ENCODE data around the gene BRD4. TPM values are rescaled to one million over a fixed set of nuclear protein-coding genes. Genes with fewer than 3 reads are reported as not detected.

The BRD4 gene
- total and polyA plus RNA-seq, 2 donors (not counting 3 experiments of a cell fraction or from before 2014, with no cell fraction given), result 14.9 to 125 TPM

- Histone ChIP-seq H3K4me3 (replicated peaks in 1 of 3; ENCODE audit: insufficient read depth in 1 of 3, low read depth in 1 of 3, low read length in 3 of 3) (no peak overlapping the region), H4K20me1 (replicated peaks; ENCODE audit: control insufficient read depth, extremely low read depth, insufficient read depth, low read length) (peaks cover 4% of the 10 kb centered on the region), H3K9me3 (replicated peaks; ENCODE audit: control insufficient read depth, insufficient read depth, low read length) (no peaks in the 10 kb centered on the region), H3K36me3 (ENCODE audit: control insufficient read depth in 2 of 2, extremely low read depth in 1 of 2, insufficient read depth in 2 of 2, low read length in 2 of 2) (peaks cover 0 to 40% of the 10 kb centered on the region in 2 experiments), H2AFZ (ENCODE audit: low read depth, low read length) (no peak overlapping the region), H3K4me2 (ENCODE audit: insufficient read depth, low read length) (no peak overlapping the region), H3K9me1 (replicated peaks; ENCODE audit: control insufficient read depth, extremely low read depth, insufficient read depth, low read length) (no peaks in the 10 kb centered on the region), H3K27me3 (ENCODE audit: control insufficient read depth in 2 of 2, insufficient read depth in 2 of 2, low read length in 2 of 2) (no peaks in the 10 kb centered on the region), H3K27ac (ENCODE audit: insufficient read depth, low read depth, low read length) (peak overlapping the region; percentile 12), H3K9ac (replicated peaks; ENCODE audit: extremely low read depth, insufficient read depth, low read length) (no peak overlapping the region), H3K79me2 (ENCODE audit: control insufficient read depth, insufficient read depth, low read length) (peaks cover 65% of the 10 kb centered on the region), H3K4me1 (ENCODE audit: control insufficient read depth, extremely low read depth, insufficient read depth, low read length) (peaks cover 11% of the 10 kb centered on the region)
- intact Hi-C loops (cut with micrococcal nuclease), result no loop called here
- dilution Hi-C loops (cut with MboI; ENCODE audit: extremely low pct_ligation_motif_present, low sequenced_read_pairs), result no loop called here
- TF ChIP-seq EZH2 (IDR thresholded peaks at IDR 0.05; ENCODE audit: borderline replicate concordance, low read depth, low read length, severe bottlenecking) (no peak), GATA2 (IDR thresholded peaks at IDR 0.05; ENCODE audit: insufficient read depth, insufficient read length, low read depth, low read length) (no peak)
- DNase-seq (ENCODE audit: low read depth, low spot score), result no peak
- no peak for FAIRE-seq
- ChIA-PET POLR2A (no interaction called here), CTCF (interaction anchor here (0.7 to 2.9 kb wide), 12 partner anchors 14 to 290 kb away, joined by 3 to 15 read pairs (median 4); partner anchors contain the start of genes AKAP8 and AKAP8L)
- BruUV-seq (replicated peaks), result no TSS peak
Measured at GRCh38 chr19:15265214-15265849, 67.0 kb downstream of the BRD4 start.

- Histone ChIP-seq H3K27me3 (ENCODE audit: control insufficient read depth in 2 of 2, insufficient read depth in 2 of 2, low read length in 2 of 2) (no peaks in the 10 kb centered on the region), H3K79me2 (ENCODE audit: control insufficient read depth, insufficient read depth, low read length) (peaks cover 60% of the 10 kb centered on the region), H3K9ac (replicated peaks; ENCODE audit: extremely low read depth, insufficient read depth, low read length) (no peak overlapping the region), H3K9me3 (replicated peaks; ENCODE audit: control insufficient read depth, insufficient read depth, low read length) (no peaks in the 10 kb centered on the region), H3K36me3 (ENCODE audit: control insufficient read depth in 2 of 2, extremely low read depth in 1 of 2, insufficient read depth in 2 of 2, low read length in 2 of 2) (peaks cover 0 to 45% of the 10 kb centered on the region in 2 experiments), H3K27ac (ENCODE audit: insufficient read depth, low read depth, low read length) (no peak overlapping the region), H3K4me2 (ENCODE audit: insufficient read depth, low read length) (no peak overlapping the region), H3K4me3 (replicated peaks in 1 of 3; ENCODE audit: insufficient read depth in 1 of 3, low read depth in 1 of 3, low read length in 3 of 3) (no peak overlapping the region), H3K4me1 (ENCODE audit: control insufficient read depth, extremely low read depth, insufficient read depth, low read length) (peaks cover 11% of the 10 kb centered on the region), H4K20me1 (replicated peaks; ENCODE audit: control insufficient read depth, extremely low read depth, insufficient read depth, low read length) (peaks cover 1% of the 10 kb centered on the region), H3K9me1 (replicated peaks; ENCODE audit: control insufficient read depth, extremely low read depth, insufficient read depth, low read length) (no peaks in the 10 kb centered on the region), H2AFZ (ENCODE audit: low read depth, low read length) (no peak overlapping the region)
- BruUV-seq (replicated peaks), result no TSS peak
- POLR2A ChIA-PET, result no interaction called here
- intact Hi-C loops (cut with micrococcal nuclease) (loop anchor here (1.0 kb wide), 1 partner anchor 113 kb away; no protein-coding TSS in a partner anchor), dilution Hi-C loops (cut with MboI; ENCODE audit: extremely low pct_ligation_motif_present, low sequenced_read_pairs) (no loop called here)
- TF ChIP-seq POLR2A (IDR thresholded peaks at IDR 0.05; ENCODE audit: low read depth, low read length) (no peak), MYC (IDR thresholded peaks at IDR 0.05; ENCODE audit: low read depth, low read length) (no peak), CTCF (IDR thresholded peaks at IDR 0.05; ENCODE audit: extremely low read depth in 1 of 2, insufficient read depth in 1 of 2, low read depth in 1 of 2, low read length in 2 of 2) (no peak), JUN (IDR thresholded peaks at IDR 0.05; ENCODE audit: borderline replicate concordance, insufficient read depth, insufficient read length, low read depth) (no peak), EZH2 (IDR thresholded peaks at IDR 0.05; ENCODE audit: borderline replicate concordance, low read depth, low read length, severe bottlenecking) (no peak), GATA2 (IDR thresholded peaks at IDR 0.05; ENCODE audit: insufficient read depth, insufficient read length, low read depth, low read length) (no peak), MAX (IDR thresholded peaks at IDR 0.05; ENCODE audit: insufficient read depth, insufficient read length) (no peak), POLR2AphosphoS5 (IDR thresholded peaks at IDR 0.05; ENCODE audit: insufficient read depth, low read depth, low read length) (no peak), FOS (IDR thresholded peaks at IDR 0.05; ENCODE audit: borderline replicate concordance, insufficient read depth, low read length) (no peak)
- CTCF ChIA-PET, result interaction anchor here (2.9 kb wide), 1 partner anchor 14 kb away, joined by 15 read pairs; no protein-coding TSS in a partner anchor
- DNase-seq (ENCODE audit: low read depth, low spot score) (no peak), FAIRE-seq (no peak)
Measured at GRCh38 chr19:15264933-15265206, 67.5 kb downstream of the BRD4 start.
